Choroid plexus epithelial cell (primary cell): Measurements from ENCODE around the gene VPS35.

ENCODE experiments used
- DNase-seq: peaks from one replicate; pipeline ENCODE4 v3.0.0-alpha.2; 2010; ENCODE audit warnings: low read depth
- H3K4me3 ChIP-seq: 2 replicates; pipeline ENCODE4 v1.5.1; 2011; ENCODE audit warnings: low read depth, mild to moderate bottlenecking, control low read depth, low read length, moderate library complexity
- CTCF ChIP-seq: conservative IDR thresholded peaks from 2 replicates; pipeline ENCODE4 v1.5.1; 2011; ENCODE audit warnings: low read depth, mild to moderate bottlenecking, control low read depth, inconsistent platforms, low read length, moderate library complexity

VPS35 gene

GRCh38 chr16:46730801-46731690 lies 42.1 kb upstream of the VPS35 start:
- no peak for DNase-seq
- no peak overlapping the region for H3K4me3 ChIP-seq
- no peak for TF ChIP-seq CTCF

GRCh38 chr16:46730126-46730525 lies 41.1 kb upstream of the VPS35 start:
- no peak for TF ChIP-seq CTCF
- H3K4me3 ChIP-seq = no peak overlapping the region
- no peak for DNase-seq

GRCh38 chr16:46729326-46729995 lies 40.5 kb upstream of the VPS35 start:
- no peak for TF ChIP-seq CTCF
- no peak for DNase-seq
- H3K4me3 ChIP-seq = no peak overlapping the region

- H3K4me3 ChIP-seq = no peak overlapping the region
Measured at GRCh38 chr16:46728806-46729205, 39.8 kb upstream of the VPS35 start.

GRCh38 chr16:46727630-46728029 lies 38.7 kb upstream of the VPS35 start:
- no peak for TF ChIP-seq CTCF
- no peak for DNase-seq
- no peak overlapping the region for H3K4me3 ChIP-seq

More at GRCh38 chr16:46728806-46729205, 39.8 kb upstream of the VPS35 start:
- DNase-seq = no peak
- TF ChIP-seq CTCF = no peak

- DNase-seq = no peak
- H3K4me3 ChIP-seq = no peak overlapping the region
- TF ChIP-seq CTCF = no peak
Measured at GRCh38 chr16:46727184-46727583, 38.2 kb upstream of the VPS35 start.

- DNase-seq = no peak
- no peak overlapping the region for H3K4me3 ChIP-seq
- no peak for TF ChIP-seq CTCF
Measured at GRCh38 chr16:46721885-46722284, 32.9 kb upstream of the VPS35 start.
